Measurements from ENCODE around the gene ATP13A2.

Gene ATP13A2

DNA sequence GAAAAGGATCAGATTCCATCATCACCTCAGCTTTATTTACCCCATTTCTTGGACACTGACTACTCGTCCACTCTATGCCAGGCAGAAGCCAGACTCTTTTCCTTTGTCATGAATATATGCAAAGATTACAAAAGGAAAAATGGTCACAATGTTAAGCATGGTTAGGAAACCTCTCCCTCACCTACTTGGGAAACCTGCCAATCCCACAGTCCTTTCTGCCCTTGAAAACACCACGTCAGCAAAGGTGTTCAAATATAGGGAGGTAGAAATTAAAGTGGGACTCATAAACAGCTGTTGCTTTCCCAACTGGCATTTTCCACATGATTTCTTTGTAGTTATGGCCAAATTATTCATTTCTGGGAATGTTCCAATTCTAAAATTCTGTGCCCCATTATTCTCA is 16.2 kb upstream of the ATP13A2 start:
- DNase-seq = no peak

DNA sequence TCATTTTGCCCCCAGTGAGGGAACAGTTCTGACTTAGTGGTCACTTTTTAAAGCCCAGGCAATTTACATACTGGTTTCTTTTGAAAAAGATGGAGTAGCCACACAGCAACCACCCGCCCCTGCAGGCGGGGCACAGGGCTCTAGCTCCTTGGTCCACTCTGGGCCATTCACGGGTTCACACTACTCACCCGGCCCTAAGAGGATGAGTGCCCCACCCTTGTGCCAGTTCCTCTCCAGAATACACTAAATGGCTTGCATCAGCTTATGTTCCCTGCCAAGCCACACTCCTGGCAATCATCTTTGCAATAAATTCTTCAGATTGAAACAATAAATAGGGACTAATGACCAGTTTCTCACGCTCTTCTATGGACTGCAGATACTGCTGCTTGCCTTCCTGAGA is 15.7 kb upstream of the ATP13A2 start:
- DNase-seq = no peak

DNA sequence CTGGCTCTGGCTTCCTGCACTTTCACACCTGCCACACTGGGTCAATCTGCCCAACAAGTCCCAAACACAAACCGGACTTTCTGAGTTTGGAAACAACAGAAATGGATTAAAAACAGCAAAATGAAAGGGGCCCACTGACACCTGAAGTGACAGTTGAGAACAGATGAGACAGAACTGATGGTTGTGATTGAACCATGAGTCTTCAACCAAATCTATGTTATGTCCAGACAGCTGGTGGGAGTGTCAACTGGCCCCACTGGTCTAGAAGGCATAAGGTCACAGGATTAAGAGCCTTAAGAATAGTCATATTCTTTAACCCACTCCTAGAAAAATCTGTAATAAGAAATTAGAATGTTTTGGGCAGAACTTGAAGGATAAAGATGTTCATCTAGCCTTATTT is 13.0 kb upstream of the ATP13A2 start:
- no peak for DNase-seq

DNA sequence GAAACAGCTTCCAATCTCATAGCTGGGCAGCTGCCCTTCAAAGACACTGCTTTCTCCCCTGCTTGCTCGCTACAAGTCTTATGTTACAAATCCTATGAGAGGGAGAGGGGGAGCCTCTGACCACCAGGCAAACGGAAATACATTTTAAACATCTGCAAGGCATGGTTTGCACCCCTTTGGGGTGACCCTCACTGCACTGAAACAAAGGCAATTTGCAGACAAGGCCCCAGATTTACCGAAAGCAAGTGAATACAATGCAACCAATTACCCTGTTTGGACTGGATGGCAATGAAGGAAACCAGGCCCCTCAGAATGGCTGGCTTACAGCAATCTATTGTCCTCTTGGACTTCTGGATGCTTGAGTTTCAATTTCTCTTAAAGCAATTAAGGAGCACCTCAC is 11.8 kb upstream of the ATP13A2 start:
- DNase-seq = no peak

DNA sequence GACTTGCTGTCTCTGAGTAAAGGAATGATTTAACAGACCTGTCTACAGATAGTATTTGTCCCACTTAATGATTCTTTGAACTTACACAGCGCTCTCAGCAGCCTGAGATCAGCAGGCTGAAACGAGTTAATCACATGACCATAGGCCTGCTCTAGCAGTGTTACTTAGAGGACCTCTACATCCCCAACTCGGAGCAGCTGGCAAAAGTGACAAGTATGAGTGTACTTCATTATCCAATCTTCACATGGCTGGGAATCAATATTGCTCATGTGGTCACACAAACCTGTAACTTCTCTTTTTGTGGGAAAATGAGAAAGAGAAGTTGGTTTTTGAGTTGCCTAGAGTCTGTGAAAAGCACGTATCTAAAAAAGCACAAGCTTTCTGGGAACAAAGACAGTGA is 11.4 kb upstream of the ATP13A2 start:
- no peak for DNase-seq

GRCh38 chr1:17021896-17022295 is 10.2 kb upstream of the ATP13A2 start:
- DNase-seq = no peak

DNA sequence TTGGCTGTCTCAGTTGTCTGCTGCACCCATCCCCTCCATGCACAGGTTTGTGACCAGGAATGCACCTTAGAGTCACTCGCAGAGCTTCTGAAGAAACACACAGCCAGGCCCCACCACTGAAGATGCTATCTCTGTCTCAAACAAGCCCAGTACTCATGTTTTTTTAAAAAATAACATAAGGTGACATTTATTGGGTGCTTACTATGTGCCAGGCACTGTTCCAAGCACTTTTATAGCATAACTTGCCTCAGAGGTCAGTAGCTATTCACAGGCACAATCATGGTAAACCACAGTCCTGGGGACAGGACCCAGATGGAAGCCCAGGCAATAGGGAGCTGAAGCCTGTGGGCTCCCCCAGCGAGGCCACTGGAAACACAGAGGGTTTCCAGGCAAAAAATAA is 8.8 kb upstream of the ATP13A2 start:
- no peak for DNase-seq

- no peak for DNase-seq
Measured at GRCh38 chr1:17018849-17019248, 7.1 kb upstream of the ATP13A2 start.

GRCh38 chr1:17017435-17017834 is 5.7 kb upstream of the ATP13A2 start:
- DNase-seq = no peak

GRCh38 chr1:17016317-17016661 is 4.6 kb upstream of the ATP13A2 start:
- no peak for DNase-seq

GRCh38 chr1:17014671-17015567 is 3.2 kb upstream of the ATP13A2 start:
- no peak for DNase-seq

DNA sequence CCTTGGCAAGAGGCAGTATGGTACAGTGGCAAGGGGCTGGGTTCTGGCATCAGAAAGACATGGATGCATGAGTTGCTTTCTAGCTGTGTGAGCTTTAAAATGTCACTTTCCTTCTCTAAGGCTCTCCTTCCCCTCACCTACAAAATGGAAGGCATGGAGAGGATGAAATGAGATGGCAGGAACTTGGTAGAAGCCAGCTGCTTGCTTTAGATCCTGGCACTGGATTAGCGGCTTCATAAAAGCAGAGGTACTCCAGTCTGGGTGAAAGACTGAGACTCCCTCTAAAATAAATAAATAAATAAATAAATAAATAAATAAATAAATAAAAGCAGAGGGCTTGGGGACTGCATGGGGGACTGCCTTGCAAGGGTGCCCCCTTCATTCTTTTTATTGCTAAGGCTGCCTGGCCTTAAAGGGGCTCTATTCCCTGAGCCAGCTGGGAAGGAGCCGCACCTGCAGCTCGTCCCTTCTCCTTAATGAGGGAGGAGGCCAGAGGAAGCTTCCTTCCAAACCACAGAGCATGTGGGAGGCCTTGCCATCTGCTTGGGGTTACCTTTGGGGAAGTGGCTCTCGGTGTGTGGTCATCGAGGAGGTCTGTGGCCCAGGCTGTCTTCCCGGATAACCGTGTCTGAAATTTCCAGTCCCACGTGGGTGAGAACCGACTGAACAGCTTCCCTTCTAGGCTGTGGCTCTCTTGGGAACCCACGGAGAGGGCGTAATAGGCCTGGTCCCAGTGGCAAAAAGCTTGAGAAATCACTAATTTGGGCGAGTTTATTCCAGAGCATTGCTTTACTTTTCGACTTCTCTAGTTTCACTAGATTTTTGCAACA is 2.0 kb upstream of the ATP13A2 start:
- DNase-seq = no peak

DNA sequence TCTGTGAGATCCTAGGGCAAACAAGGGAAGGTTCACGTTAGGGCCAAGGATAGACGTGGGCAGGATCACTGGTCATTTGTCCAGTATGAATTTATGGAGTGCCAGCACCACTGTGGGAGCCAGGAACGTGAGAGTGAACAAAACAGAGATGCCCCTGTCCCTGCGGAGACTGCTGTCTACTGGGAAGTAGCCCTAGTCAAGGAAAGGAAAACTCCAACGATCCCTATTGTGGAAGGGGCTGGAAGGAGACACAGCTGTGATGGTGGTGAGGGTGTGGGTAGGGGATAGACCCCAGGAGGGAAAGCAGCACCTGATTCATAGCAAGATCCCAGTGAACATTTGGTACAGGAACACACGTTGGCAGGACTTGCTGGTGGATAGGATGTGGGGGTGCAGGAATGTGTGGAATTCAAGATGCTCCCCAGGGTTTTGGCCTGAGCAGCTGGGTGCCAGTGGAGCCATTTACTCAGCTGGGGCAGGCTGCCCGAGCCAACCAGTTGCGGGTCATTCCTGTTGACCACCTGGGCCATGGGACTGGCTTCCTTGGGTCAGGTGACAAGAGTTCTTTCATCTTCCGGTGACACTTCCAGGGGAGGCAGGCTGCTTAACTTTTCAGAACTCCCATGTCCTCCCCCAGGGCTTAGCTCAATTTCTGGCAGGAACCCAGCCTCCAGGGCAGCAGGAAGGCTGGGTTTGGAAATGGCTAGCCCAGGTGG is 1.2 kb upstream of the ATP13A2 start:
- no peak for DNase-seq

DNA sequence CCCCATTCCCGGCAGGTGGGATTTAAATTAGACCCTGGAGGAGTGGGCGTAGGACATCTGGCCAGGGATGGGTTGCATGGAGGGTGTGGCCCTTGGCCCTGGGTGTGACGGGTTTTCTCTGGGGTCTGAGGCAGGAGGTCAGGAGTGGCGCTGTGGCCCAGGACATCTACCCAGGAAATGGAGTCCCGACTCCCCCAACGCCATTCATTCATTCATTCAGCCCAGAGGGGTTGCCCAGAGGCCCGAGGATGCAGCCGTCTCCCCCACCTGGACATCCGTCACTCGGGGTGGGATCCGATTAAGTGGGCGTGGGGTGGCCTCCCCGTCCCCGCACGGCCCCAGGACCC is 663 bp downstream of the ATP13A2 start:
- DNase-seq = no peak

DNA sequence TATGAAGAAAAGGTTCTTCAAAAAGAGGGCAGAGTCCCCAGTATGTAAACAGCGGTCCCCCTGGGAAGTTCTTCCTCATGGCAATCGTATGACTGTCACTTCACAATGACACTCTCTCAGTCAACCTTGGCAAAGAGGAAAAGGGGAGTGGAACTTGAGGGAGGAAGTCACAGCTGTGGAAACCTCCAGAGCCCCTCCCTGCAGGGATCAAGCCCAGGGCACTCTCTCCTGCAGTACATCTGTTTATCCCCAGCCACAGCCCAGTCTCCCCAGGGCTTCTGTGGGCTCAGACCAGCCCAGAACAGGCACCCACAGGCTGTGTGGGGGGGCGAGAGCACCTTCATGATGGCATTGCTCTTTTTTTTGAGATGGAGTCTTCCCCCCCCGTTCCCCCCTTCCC is 2.0 kb downstream of the ATP13A2 start:
- DNase-seq = no peak

DNA sequence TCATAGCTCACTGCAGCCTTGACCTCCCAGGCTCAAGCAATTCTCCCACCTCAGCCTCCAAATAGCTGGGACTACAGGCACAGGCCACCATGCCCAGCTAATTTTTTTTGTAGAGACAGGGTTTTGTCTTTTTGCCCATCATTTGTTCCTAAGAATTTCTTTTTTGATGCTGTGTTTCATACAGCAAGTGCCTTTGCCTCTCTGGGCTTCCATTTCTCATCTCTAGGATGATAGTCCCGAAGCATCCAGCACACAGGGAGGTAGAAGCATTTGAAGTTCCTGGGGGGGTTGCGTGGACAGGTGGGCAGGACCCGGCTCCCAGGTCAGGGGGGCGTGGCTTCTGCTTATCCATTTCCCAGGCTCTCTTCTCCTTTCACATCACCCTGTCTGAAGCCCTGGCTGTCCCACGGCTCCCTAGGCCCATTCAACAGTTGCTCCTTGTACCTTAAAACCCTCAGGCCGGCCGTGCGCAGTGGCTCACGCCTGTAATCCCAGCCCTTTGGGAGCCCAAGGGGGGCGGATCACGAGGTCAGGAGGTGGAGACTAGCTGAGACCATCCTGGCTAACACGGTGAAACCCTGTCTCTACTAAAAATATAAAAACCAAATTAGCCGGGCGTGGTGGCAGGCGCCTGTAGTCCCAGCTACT is 3.4 kb downstream of the ATP13A2 start:
- DNase-seq = no peak

DNA sequence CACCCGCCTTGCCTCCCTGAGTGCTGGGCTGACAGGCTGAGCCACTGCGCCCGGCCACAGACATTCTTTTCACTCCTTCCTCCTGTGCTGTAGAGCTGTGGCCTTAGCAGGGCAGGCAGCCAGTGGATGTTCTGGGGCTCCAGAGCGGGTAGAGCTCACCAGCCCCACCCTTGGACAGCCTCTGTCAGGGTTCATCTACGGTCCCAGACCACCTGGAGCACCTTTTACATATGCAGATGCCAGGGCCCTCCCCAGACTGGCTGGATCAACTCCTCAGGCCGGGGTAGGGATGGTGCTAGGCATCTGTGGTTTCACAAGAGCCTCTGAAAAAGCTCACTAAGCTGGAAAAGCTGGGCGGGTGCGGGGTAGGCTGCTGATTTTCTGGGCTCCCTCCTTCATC is 4.6 kb downstream of the ATP13A2 start:
- DNase-seq = no peak

DNA sequence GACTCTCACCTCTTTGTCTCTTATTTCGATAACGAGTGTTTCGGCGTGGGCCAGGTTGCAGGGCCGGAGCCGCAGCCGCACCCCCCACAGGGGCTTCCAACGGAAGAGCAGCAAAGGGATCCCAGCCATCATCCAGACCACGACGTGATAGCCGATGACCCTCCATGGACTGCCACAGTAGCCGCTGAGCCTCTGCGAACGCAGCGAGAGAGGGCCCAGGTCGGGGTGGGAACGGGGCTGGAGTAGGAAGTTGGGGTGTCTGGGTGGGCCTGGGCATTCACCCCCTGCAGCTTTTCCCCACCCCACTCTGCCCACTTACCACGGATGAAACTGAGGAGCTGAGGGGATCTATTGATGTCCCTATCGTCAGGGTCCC is 6.4 kb downstream of the ATP13A2 start:
- DNase-seq = no peak

GRCh38 chr1:17004466-17005364 is 7.0 kb downstream of the ATP13A2 start:
- no peak for DNase-seq

DNA sequence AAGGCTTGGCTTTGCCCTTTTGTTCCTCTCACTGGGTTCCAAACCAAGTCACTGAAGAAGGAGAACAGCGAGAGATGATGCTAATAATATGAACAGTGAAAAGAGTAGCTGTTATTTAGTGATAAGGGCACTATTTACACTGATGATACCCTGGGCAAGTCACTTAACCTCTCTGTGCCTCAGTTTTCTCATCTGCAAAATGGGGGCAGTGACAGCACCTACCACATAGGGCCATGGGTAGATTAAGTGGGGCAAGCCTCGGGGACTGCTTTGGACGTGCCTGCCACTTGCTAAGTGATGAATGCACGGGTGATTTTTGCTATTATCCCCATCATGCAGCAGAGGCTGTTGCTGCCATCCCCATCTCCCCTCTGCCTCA is 9.2 kb downstream of the ATP13A2 start:
- no peak for DNase-seq

GRCh38 chr1:17001760-17002523 is 9.8 kb downstream of the ATP13A2 start:
- DNase-seq = no peak

DNA sequence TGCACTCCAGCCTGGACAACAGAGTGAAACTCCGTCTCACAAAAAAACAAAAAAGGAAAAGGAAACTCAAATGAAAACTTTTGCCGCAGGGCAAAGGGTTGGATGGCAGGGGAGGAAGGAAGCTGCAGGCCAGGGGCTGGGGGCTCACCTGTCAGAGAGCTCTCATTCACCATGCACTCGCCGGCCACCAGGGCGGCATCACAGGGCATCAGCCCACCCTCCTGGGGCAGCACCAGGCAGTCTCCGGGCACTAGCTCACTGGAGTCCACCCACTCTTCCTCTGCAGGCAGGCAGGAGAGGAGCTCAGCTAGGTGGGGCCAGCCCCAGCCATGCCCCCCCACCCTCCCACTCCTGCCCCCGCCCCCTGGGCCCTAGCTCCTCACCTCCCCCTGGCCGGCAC is 11.9 kb downstream of the ATP13A2 start:
- DNase-seq = no peak

Measured in NCI-H510A treated with DMSO at 0.1 percent for 48 hours (cell line).